Dedifferentiated amniotic fluid mesenchymal stem cell (primary cell): ENCODE data around the gene ZNF578.
"Not testable (repeated sequence)": the region's sequence is repeated elsewhere in the genome, so short reads cannot be mapped to it uniquely, and the experiment has no call there.

ENCODE experiments used
- DNase-seq: peaks from one replicate; pipeline ENCODE4 v3.0.0-alpha.2; 2016; ENCODE audit errors: extremely low spot score

Gene ZNF578

GRCh38 chr19:52516191-52516590 lies 62.8 kb downstream of the ZNF578 start:
- DNase-seq: no peak

- no peak for DNase-seq
These were observed 65.3 kb downstream of the ZNF578 start for GRCh38 chr19:52518646-52519045.

- DNase-seq: not testable (repeated sequence)
These were observed 65.8 kb downstream of the ZNF578 start for GRCh38 chr19:52519175-52519574.

GRCh38 chr19:52520013-52520412 lies 66.7 kb downstream of the ZNF578 start:
- DNase-seq: no peak

- DNase-seq: no peak
These were observed 69.2 kb downstream of the ZNF578 start for GRCh38 chr19:52522551-52522950.

GRCh38 chr19:52524086-52524485 lies 70.7 kb downstream of the ZNF578 start:
- DNase-seq: no peak

GRCh38 chr19:52527134-52527955 lies 74.0 kb downstream of the ZNF578 start, which contains the start of gene ZNF808:
TSS of gene ZNF808 (plus strand) at chr19:52527668. CDS start at chr19:52543285, 15,617 bp downstream.
- peak; percentile 89 for DNase-seq

GRCh38 chr19:52527956-52528351 lies 74.6 kb downstream of the ZNF578 start:
- DNase-seq: no peak

- DNase-seq: no peak
These were observed 79.1 kb downstream of the ZNF578 start for GRCh38 chr19:52532480-52532879.

- DNase-seq: no peak
These were observed 80.5 kb downstream of the ZNF578 start for GRCh38 chr19:52533901-52534300.

GRCh38 chr19:52535385-52535770 lies 82.0 kb downstream of the ZNF578 start:
- DNase-seq: not testable (repeated sequence)

GRCh38 chr19:52535771-52536447 lies 82.6 kb downstream of the ZNF578 start:
- peak; percentile 49 for DNase-seq

GRCh38 chr19:52536448-52536800 lies 83.1 kb downstream of the ZNF578 start:
- no peak for DNase-seq

GRCh38 chr19:52538815-52539214 lies 85.5 kb downstream of the ZNF578 start:
- not testable (repeated sequence) for DNase-seq

GRCh38 chr19:52541176-52541575 lies 87.8 kb downstream of the ZNF578 start:
- DNase-seq: not testable (repeated sequence)

- DNase-seq: no peak
These were observed 88.3 kb downstream of the ZNF578 start for GRCh38 chr19:52541608-52542007.

GRCh38 chr19:52542541-52542940 lies 89.2 kb downstream of the ZNF578 start:
- not testable (repeated sequence) for DNase-seq

GRCh38 chr19:52542984-52543664 lies 89.8 kb downstream of the ZNF578 start:
- no peak for DNase-seq

GRCh38 chr19:52554216-52554971 lies 101.0 kb downstream of the ZNF578 start:
- DNase-seq: no peak

GRCh38 chr19:52557231-52557995 lies 104.1 kb downstream of the ZNF578 start:
- DNase-seq: no peak
